ENCODE data around the gene NIPBL.
A peak's percentile ranks its signal among the peaks of the same experiment; 100 is the strongest.
"Not testable (repeated sequence)": the region's sequence is repeated elsewhere in the genome, so short reads cannot be mapped to it uniquely, and the experiment has no call there.

NIPBL gene

DNA sequence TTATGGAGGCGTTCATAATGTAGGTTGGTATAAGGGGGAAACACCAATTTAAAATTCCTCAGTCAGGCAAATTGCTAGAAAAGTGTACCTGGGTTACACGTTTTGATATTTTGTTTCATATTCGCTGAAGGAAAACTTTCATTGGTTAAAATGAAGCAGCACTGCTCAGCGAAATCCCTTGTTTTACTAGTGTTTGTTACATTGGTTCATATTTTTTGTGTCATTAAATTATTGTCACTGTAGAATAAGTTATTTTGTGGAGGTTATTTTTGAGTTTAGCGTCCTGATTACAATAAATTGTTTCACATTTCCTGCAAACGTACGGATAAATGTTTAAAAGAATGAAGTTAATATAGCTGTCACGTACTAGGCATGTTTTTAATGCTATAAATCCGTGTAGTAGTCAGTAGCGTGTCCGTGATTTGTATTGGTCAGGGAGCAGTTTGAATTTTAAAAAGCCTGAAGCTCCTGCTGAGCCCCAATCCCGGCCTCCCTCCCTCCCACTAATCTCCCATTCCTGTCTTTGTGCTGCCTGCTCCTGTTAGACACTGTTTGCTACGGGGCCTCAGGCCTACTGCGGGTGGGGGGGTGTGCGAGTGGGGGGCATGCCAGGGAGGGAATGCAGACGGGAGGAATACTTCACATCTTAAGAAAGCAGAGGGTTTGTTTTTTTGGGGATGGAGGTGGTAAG, 2.0 kb downstream of the NIPBL start:
- peak; percentile 13 for DNase-seq

- DNase-seq, result no peak
Observed at GRCh38 chr5:36879274-36880033, 2.9 kb downstream of the NIPBL start.

DNA sequence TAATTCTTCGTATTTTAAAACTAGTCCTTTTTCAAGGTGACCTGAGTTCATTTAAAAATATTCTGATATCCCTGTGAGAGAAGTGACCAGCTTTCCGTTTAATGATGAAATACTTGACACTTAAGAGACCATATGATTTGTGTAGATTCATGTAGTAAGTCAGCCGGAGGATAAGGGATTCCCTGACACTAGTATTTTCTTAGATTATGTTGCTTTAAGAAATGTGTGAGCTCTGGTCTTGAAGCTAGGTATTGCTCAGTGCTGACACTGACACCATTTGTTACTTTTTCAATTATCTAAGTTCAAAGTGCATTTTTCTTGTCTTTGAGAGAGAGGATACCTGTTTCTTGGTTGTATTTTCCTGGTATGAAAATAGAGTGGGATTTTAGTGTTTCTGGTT, 4.2 kb downstream of the NIPBL start:
- DNase-seq, result no peak

- DNase-seq, result no peak
Observed at GRCh38 chr5:36881304-36881703, 4.7 kb downstream of the NIPBL start.

DNA sequence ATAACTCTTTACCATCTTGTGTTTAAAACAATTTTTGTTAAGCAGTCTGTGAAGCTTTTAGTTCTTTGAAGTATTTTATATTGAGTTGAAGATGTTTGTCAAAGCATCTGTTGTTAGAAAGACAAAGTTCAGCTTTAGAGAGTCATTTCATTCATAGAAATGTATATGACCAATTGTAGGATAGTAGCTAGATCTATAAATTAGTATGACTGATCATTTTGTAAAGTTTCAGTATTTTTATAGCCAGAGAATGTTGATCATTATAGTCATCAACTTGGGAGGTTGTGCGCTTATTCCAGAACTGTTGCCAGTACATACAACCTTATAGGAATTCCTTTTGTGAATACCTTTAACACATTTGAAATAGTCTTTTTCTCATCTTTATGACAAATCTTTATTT, 5.2 kb downstream of the NIPBL start:
- DNase-seq, result no peak

DNA sequence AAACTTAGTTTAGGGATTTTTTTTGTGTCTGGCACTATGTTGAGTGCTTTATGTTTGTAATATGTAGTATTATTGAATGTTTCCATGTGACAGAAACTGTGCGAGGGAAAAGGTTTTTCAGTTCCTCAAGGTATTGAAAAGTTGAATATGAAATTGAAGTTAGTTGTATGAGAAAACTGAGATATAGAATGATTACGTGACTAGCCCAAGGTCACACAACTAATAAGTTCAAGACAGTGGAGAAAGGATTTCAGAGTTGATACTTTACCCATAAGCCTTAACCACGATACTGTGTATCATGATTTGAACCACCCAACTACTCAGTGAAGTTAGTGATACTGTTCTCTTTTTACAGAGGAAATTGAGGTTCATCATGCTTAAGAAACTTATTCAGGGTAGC, 5.7 kb downstream of the NIPBL start:
- DNase-seq, result no peak

DNA sequence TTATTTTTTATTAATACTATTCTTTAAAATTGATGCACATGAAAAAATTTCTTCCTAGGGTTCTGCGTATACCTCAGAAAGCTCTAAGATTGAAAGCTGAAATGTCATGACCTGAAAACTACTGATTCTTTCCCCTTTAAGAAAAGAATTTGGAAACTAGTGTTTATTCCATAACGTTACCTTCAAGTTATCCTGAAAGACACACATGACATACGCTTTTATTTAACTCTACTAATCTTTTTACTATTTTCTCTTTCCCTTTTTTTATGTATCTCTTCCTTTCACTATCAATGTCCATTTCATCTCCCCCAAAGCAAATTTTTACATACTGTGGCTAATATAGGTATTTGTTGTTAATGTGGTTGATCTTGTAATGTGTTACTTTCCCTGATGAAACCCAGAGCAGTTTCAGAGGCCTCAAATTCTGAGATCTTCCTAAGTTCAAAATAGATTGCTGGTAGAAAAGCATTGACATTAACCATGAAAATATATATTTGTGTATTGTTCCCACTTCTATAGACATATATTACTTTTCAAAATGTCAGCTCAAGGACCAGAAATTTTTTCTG, 7.4 kb downstream of the NIPBL start:
- DNase-seq, result no peak

DNA sequence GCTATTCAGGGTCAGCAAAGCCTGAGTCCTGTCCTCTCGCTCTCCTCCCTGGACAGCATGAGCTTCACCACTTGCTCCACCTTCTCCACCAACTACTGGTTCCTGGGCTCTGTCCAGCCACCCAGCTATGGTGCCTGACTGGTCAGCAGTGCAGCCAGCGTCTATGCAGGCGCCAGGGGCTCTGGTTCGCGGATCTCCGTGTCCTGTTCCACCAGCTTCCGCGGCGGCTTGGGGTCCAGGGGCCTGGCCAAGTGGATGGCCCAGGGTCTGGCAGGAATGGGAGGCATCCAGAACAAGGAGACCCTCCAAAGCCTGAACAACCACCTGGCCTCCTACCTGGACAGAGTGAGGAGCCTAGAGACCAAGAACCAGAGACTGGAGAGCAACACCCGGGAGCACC, 8.6 kb downstream of the NIPBL start:
- DNase-seq, result no peak

- DNase-seq, result no peak
Observed at GRCh38 chr5:36885566-36886485, 9.3 kb downstream of the NIPBL start.

GRCh38 chr5:36886791-36887190, 10.2 kb downstream of the NIPBL start:
- no peak for DNase-seq

DNA sequence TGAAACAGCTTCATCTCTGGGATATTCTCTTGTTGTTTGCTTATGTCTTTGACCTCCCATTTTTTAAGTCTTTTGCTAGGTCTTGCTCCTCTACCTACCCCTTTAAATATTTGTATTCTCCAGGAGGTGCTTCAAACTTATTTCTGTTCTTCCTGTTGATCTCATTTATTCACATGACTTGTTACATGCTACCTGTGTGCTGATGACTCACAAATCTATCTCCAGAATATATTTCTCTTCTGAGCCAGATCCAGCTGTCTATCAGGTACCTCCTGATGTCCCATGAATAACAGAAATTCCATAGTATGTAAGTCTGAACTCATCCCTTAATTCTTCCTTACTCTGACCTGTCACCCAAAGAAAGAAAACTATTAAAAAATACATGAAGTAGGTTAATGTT, 11.0 kb downstream of the NIPBL start:
- DNase-seq, result no peak

DNA sequence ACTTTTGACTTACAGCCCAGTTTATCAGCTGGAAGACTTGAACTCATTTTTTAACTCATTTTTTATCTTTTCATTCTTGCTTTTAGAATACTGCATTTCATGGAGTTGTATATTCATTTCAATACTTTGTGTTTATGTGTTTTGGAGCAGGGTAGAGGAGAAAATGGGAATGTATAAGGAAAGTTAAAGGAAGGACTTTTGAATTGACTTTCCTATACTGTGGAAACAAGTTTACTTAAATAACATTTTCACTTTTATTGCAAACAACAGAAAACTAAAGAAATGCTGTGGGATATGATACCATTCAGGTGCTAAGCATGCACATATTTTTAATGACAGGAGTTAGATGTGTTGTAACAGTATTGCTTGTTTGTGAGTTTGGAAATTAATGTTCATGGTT, 11.7 kb downstream of the NIPBL start:
- DNase-seq, result no peak

DNA sequence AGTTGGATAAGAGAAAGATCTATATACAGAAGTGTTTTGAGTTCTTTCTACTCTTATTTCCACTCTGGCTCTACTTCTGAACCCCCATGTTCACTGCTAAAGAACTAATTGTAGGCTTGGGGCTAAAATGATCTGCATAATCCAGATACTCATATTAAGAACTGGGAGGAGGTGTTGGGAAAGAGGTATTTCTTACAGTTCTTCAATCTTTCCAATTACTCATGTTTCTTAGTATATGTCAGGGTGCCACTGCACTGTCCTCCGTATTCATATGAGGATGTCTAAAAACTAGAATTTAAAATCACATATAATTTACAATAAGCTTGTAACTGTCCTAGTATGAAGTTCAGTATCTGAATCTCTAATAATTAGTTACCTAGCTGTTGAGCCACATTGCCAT, 12.7 kb downstream of the NIPBL start:
- DNase-seq, result no peak

DNA sequence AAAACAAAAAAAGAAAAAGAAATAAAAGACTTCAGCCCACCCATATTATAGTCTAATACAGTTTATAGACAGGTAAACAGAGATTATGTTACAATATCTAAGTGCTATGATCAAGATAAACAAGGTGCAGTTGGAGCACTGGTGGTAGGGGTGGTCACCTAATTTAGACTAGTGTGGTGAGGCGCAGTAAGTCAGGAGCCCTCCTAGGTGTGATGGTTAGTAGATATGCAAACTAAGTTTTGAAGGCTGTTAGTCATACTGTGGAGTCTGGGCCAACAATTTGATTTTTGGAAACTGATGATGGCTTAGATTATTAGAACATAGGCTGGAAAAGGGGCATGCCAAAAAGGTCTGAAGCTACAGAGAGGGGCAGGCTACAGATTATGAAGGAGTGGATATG, 14.7 kb downstream of the NIPBL start:
- no peak for DNase-seq

GRCh38 chr5:36892085-36892830, 15.7 kb downstream of the NIPBL start:
- not testable (repeated sequence) for DNase-seq

- no peak for DNase-seq
Observed at GRCh38 chr5:36894954-36895353, 18.4 kb downstream of the NIPBL start.

GRCh38 chr5:36896476-36896875, 19.9 kb downstream of the NIPBL start:
- DNase-seq, result no peak

- no peak for DNase-seq
Observed at GRCh38 chr5:36897616-36898015, 21.0 kb downstream of the NIPBL start.

DNA sequence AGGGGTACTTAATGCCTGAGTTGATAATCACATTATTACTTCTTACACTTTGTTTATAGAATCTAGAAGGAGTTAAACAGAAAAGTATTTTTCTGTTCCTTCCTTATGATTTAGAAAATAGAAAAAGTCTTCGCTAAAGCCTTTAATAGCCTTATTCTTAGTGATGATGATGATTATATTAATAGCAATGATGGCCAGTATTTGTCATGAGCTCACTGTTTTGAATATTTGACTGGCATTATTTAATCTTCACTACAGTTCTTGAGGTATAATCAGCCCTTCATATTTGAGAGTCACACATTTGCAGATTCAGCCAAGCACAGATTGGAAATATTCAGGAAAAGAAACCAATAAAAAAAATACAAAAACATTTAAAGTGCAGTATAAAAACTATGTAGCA, 23.3 kb downstream of the NIPBL start:
- DNase-seq, result no peak

DNA sequence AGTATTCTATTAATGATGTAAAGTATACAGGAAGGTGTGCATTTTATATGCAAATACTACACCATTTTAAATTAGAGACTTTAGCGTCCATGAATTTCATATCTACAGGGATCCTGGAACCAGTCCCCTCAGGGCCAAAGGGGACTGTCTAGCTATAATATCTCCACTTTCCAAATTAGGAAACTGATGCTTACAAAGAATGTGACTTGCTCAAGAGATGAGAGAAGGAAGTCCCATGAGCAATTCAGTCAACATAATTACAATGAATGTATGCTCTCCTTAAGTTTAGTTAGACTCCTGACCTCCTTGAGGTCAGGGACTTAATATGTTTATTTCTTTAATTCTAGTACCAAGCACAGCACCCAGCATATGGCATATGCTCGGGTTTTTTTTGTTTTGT, 23.7 kb downstream of the NIPBL start:
- no peak for DNase-seq

DNA sequence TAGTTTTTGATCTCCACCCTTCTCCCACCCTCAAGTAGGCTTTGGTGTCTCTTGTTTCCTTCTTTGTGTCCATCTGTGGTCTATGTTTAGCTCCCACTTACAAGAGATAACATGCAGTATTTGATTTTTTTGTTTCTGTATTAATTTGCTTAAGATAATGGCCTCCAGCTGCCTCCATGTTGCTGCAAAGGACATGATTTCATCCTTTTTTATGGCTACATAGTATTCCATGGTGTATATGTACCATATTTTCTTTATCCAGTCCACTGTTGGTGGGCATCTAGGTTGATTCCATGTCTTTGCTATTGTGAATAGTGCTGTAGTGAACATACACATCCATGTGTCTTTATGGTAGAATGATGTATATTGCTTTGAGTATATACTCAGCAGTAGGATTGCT, 24.5 kb downstream of the NIPBL start:
- not testable (repeated sequence) for DNase-seq

- DNase-seq, result no peak
Observed at GRCh38 chr5:36901856-36902255, 25.3 kb downstream of the NIPBL start.

DNA sequence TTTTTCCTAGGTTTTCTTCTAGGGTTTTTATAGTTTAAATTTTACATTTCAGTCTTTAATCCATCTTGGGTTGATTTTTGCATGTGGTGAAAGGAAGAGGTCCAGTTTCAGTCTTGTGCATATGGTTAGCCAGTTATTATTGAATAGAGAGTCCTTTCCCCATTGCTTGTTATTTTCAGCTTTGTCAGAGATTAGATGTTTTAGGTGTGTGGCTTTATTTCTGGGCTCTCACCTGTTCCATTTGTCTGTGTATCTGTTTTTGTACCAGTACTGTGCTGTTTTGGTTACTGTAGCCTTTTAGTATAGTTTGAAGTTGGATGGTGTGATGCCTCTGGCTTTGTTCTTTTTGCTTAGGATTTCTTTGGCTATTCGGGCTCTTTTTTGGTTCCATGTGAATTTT, 25.8 kb downstream of the NIPBL start:
- no peak for DNase-seq
